ENCODE measurements around the gene ADAM11. TPM values are rescaled to one million over a fixed set of nuclear protein-coding genes. Genes with fewer than 3 reads are reported as not detected.

Gene ADAM11
- total RNA-seq, 1 donor from 2014 or later: 4.7 TPM

DNA sequence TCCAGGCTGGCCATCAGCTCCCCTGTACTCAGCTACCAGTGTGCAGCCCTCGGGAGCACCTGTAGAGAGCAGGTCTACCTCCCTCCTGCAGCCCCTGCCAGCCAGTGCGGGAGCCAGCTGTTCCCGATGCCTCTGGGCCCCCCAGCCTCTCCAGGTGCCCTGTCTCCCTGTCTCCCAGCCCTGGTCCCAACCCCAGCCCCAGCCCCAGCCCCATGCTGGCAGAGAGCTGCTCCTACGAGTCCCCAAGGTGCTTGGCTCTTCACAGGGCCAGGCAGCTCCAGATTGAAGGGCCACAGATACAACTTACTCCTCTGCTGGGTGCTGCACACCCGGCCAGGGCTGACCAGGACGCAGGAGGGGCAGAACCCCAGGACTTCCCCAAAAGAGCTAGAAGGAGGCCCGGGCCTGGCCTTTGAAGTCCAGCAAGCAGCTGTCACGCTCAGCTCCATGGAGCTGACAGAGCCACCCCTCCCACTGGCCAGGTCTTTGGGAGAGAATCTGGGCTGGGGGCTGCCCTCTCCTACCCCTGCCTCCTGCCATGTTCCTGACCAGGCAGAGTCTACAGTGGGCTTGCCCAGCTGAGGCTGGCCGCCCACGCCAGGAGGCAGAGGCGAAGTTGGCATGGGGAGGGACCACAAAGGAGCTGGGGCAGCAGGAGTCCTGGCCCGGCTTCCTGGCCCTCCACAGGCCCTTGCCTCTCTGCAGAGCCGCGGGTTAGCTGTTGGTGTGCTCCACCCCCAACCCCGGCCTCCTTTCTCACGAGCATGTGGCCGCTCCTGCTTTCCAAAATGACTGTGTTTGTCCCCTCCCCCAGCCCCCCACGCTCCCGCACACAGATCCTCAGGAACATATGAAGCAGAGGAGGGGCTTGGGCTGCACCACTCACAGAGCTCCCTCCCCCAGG lies 9.5 kb upstream of the ADAM11 start:
- H3K27ac Mint-ChIP-seq: no peak overlapping the region
- TF ChIP-seq, protein P1, sequence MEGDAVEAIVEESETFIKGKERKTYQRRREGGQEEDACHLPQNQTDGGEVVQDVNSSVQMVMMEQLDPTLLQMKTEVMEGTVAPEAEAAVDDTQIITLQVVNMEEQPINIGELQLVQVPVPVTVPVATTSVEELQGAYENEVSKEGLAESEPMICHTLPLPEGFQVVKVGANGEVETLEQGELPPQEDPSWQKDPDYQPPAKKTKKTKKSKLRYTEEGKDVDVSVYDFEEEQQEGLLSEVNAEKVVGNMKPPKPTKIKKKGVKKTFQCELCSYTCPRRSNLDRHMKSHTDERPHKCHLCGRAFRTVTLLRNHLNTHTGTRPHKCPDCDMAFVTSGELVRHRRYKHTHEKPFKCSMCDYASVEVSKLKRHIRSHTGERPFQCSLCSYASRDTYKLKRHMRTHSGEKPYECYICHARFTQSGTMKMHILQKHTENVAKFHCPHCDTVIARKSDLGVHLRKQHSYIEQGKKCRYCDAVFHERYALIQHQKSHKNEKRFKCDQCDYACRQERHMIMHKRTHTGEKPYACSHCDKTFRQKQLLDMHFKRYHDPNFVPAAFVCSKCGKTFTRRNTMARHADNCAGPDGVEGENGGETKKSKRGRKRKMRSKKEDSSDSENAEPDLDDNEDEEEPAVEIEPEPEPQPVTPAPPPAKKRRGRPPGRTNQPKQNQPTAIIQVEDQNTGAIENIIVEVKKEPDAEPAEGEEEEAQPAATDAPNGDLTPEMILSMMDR (conservative IDR thresholded peaks at IDR 0.05): no peak
- H3K36me3 Mint-ChIP-seq: peaks cover 7% of the 10 kb centered on the region
- no peak for DNase-seq (ENCODE audit: extremely low spot score, unreplicated experiment)
- H3K4me3 Mint-ChIP-seq: no peak overlapping the region
- H3K27me3 Mint-ChIP-seq: no peaks in the 10 kb centered on the region
- H3K4me1 Mint-ChIP-seq (ENCODE audit: unreplicated experiment): peaks cover 5% of the 10 kb centered on the region
- H3K9me3 Mint-ChIP-seq: no peaks in the 10 kb centered on the region

DNA sequence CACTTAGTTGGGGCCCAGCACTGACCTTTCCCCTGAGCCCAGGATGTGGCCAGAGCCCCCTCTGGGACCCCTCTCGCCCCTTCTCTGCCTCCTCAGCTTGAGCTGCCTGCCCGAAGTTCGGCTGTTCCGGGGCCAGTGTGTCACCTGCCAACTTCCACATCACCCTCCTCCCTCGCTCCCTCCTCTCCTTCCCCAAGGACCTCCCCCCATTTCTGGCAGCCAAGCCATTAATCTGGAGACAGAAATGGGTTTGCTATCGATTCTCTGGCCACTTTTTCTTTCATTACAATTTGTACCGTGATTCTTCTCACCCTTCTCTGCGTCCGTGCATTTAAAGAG lies 8.8 kb upstream of the ADAM11 start:
- peaks cover 7% of the 10 kb centered on the region for H3K36me3 Mint-ChIP-seq
- no peak overlapping the region for H3K27ac Mint-ChIP-seq

DNA sequence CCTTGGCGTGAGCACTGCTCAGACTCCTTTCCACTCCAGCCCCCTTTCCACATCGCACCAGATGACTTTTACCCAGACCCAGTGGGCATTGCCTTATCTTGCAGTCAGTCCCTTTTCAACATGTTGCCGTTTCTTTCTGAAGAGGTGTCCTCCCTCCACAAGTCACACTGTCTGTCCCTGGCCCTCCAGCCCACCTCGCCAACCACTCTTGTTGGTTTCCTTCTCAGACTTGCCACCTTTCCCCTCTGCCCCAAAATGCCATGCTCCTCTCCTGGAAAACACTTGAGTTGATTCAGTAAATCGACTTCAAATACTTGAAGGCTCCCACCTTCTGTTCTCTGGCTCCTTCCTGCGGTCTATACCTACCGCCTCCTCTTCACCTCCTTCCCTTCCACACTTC lies 7.5 kb upstream of the ADAM11 start:
- Mint-ChIP-seq H3K27ac (no peak overlapping the region), H3K4me1 (ENCODE audit: unreplicated experiment) (peaks cover 5% of the 10 kb centered on the region), H3K27me3 (no peaks in the 10 kb centered on the region), H3K36me3 (peaks cover 7% of the 10 kb centered on the region), H3K4me3 (no peak overlapping the region), H3K9me3 (no peaks in the 10 kb centered on the region)
- TF ChIP-seq, protein P1 (conservative IDR thresholded peaks at IDR 0.05): no peak
- DNase-seq (ENCODE audit: extremely low spot score, unreplicated experiment): no peak

More for the DNA sequence above, 8.8 kb upstream of the ADAM11 start:
- peaks cover 5% of the 10 kb centered on the region for H3K4me1 Mint-ChIP-seq (ENCODE audit: unreplicated experiment)
- H3K9me3 Mint-ChIP-seq: no peaks in the 10 kb centered on the region
- TF ChIP-seq, protein P1 (conservative IDR thresholded peaks at IDR 0.05): no peak
- H3K27me3 Mint-ChIP-seq: no peaks in the 10 kb centered on the region
- no peak overlapping the region for H3K4me3 Mint-ChIP-seq
- no peak for DNase-seq (ENCODE audit: extremely low spot score, unreplicated experiment)

DNA sequence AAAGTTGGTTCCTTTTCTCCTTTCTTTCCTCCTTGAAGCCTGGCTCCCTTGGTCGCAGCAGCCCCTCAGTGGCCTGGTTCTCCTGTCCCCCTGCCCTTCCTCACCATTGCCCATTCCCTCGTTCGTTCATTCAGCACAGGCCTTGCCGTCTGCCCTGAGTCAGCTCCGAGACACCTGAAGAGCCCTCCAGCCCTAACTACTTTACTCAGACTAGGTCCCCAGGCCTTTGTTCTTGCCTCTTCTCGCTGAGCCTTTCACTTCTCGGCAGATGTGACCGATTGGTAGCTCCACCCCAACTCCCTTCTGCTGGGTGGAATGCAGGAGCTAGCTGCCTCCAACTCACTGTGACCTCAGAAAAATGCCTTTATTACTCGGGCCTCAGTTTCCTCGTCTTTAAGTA lies 7.0 kb upstream of the ADAM11 start:
- H3K27ac Mint-ChIP-seq: no peak overlapping the region
- no peak for DNase-seq (ENCODE audit: extremely low spot score, unreplicated experiment)
- no peak overlapping the region for H3K4me3 Mint-ChIP-seq
- H3K27me3 Mint-ChIP-seq: no peaks in the 10 kb centered on the region
- H3K4me1 Mint-ChIP-seq (ENCODE audit: unreplicated experiment): peaks cover 5% of the 10 kb centered on the region
- TF ChIP-seq, protein P1 (conservative IDR thresholded peaks at IDR 0.05): no peak
- peaks cover 7% of the 10 kb centered on the region for H3K36me3 Mint-ChIP-seq
- no peaks in the 10 kb centered on the region for H3K9me3 Mint-ChIP-seq

DNA sequence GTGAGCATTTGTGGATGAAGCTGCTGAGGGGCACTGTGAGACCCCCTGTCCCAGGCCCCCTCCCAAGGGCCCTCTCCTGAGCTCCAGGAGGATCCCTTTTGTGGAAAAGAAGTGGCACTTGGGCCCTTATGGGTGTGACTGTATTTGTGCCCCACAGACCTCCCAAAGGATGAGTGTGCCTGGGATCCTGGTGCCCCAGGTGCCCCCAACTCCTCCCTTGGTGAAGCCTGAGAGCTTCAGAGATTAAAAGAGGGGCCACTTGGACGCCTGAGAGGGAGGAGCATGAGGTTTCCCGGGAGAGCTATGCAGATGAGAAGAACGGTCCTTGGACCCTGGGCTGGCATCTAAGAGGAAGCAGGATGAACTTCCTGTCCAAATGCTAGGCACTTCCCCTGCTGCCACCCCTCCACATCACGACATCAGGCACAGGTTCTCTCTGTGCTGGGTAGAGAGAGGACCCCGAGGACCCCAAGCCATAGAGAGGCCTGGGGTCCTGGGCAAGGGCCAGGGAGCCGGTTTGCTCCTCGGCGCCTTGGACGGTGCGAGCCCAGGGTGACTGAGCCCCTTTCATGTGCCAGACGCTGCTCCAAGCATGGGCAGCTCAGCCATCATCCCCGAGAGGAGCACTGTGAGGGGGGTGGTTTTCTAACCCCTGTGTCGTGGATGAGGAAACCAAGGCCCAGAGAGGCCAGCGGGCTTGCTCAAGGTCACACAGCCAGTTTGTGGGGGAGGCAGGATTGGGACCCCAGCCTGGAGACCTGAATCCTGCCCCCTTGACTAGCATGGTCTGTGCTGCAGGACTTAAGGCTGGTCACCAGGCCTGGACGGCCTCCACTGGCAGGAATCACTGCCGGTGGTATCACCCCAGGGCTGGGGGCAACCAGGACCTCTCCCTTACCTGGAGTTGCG lies 5.6 kb upstream of the ADAM11 start:
- H3K36me3 Mint-ChIP-seq: peaks cover 7% of the 10 kb centered on the region
- TF ChIP-seq, protein P1 (conservative IDR thresholded peaks at IDR 0.05): no peak
- no peak overlapping the region for H3K27ac Mint-ChIP-seq
- peaks cover 5% of the 10 kb centered on the region for H3K4me1 Mint-ChIP-seq (ENCODE audit: unreplicated experiment)
- DNase-seq (ENCODE audit: extremely low spot score, unreplicated experiment): no peak
- no peaks in the 10 kb centered on the region for H3K9me3 Mint-ChIP-seq
- H3K4me3 Mint-ChIP-seq: no peak overlapping the region
- H3K27me3 Mint-ChIP-seq: peaks cover 10% of the 10 kb centered on the region
